ENCODE data around the gene CD82. TPM values are rescaled to one million over a fixed set of nuclear protein-coding genes. Genes with fewer than 3 reads are reported as not detected.
"Not testable (repeated sequence)": the region's sequence is repeated elsewhere in the genome, so short reads cannot be mapped to it uniquely, and the experiment has no call there.

CD82 gene
- total RNA-seq, 1 donor = 22.0 TPM

GRCh38 chr11:44627911-44628729 is 62.7 kb downstream of the CD82 start:
- Histone ChIP-seq H3K4me3 (ENCODE audit: low read length) (no peak overlapping the region), H3K4me1 (ENCODE audit: insufficient read depth, low read length) (peaks cover 21% of the 10 kb centered on the region), H3K27me3 (ENCODE audit: insufficient read depth, low read length) (no peaks in the 10 kb centered on the region)

GRCh38 chr11:44628730-44629700 is 63.6 kb downstream of the CD82 start:
- Histone ChIP-seq H3K4me1 (ENCODE audit: insufficient read depth, low read length) (peaks cover 13% of the 10 kb centered on the region), H3K27me3 (ENCODE audit: insufficient read depth, low read length) (no peaks in the 10 kb centered on the region), H3K9me3 (ENCODE audit: low read depth, low read length) (no peaks in the 10 kb centered on the region), H3K4me3 (ENCODE audit: low read length) (no peak overlapping the region)

More at GRCh38 chr11:44627911-44628729, 62.7 kb downstream of the CD82 start:
- H3K9me3 ChIP-seq (ENCODE audit: low read depth, low read length) = no peaks in the 10 kb centered on the region

- Histone ChIP-seq H3K9me3 (ENCODE audit: low read depth, low read length) (no peaks in the 10 kb centered on the region), H3K4me3 (ENCODE audit: low read length) (no peak overlapping the region), H3K4me1 (ENCODE audit: insufficient read depth, low read length) (peaks cover 13% of the 10 kb centered on the region), H3K27me3 (ENCODE audit: insufficient read depth, low read length) (no peaks in the 10 kb centered on the region)
These were observed 64.4 kb downstream of the CD82 start for GRCh38 chr11:44629732-44630345.

DNA sequence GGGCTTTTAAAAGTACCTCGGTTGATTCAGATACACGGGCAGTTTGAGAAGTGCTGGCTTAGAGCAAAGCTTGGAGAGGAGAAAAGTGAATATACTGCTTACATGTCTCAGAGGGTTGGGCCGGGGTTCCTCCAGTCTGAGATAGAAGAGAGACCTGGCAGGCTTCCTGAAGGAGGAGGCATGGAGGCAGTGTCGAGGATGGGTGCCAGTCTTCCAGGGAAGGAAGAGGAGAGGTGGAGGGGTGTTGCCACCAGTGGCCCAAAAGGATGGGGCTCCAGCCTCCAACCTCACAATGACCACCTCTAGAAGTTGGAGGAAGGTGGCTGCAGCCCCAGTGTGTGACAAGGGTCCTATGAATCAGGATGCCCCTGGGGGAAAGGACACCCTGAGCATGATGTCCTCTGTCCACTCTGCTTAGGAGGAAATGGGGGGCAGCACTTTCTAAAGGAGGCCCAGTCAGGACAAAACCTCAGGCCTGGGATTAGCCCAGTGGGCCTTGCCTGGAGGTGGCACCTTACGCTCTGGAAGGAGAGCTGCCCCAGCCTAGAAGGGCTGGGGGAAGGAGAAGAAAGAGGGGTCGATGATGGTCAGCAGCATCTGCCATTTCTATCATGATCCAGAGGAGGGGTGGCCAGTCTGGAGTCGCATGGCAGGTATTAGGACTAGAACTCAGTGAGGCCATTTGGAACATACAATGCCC is 65.2 kb downstream of the CD82 start:
- H3K27me3 ChIP-seq (ENCODE audit: insufficient read depth, low read length) = no peaks in the 10 kb centered on the region
- peaks cover 7% of the 10 kb centered on the region for H3K4me1 ChIP-seq (ENCODE audit: insufficient read depth, low read length)
- no peak overlapping the region for H3K4me3 ChIP-seq (ENCODE audit: low read length)
- no peaks in the 10 kb centered on the region for H3K9me3 ChIP-seq (ENCODE audit: low read depth, low read length)

DNA sequence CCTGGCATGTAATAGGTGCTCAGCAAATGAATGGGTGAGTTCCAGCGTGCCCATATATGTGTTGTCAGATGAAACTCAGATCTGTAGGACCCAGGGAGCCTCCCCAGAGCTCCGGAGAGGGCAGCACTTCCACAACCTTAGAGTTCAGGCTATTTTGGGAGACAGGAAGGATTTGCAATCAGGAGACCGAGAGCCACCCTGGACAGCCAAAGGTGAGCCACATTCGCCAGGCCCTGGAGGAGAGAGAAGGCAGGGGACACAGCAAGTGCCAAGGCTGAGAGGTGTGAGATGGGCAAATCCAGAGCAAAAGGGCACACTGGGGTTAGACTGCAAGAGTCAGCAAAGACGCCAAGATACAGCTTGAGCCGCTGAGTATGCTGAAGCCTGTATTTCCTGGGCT is 66.4 kb downstream of the CD82 start:
- Histone ChIP-seq H3K27me3 (ENCODE audit: insufficient read depth, low read length) (no peaks in the 10 kb centered on the region), H3K4me3 (ENCODE audit: low read length) (no peak overlapping the region), H3K4me1 (ENCODE audit: insufficient read depth, low read length) (peaks cover 3% of the 10 kb centered on the region), H3K9me3 (ENCODE audit: low read depth, low read length) (no peaks in the 10 kb centered on the region)

DNA sequence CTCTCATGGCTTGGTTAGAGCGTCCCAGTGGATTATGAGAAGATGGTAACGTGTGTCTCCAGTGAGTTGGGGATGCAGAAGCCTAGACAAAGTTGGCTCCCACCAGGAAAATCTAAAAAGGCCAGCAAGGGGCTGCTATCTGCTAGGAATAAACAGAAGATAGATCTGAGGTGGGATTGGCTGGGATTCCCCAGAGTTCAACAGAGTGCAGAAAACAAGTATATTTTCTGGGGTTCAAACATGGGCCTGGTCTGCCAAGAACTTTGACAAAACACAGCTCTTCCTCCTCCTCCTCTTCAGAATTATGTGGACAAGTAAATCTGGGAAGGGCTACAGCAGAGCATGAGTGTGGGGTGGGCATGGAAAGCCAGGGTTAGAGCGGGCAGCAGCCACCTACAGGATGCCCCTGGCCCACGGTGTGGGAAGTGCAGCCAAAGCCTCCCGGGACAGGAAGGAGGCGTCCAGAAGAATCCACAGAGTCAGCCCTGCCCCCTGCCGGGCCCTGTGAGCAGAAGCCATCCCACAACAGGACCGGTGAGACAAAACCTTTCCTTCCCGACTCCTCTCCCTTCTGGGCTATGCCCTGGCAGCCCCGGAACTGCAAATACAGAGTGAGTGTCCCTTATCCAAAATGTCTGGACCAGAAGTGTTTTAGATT is 67.1 kb downstream of the CD82 start:
- Histone ChIP-seq H3K9me3 (ENCODE audit: low read depth, low read length) (no peaks in the 10 kb centered on the region), H3K27me3 (ENCODE audit: insufficient read depth, low read length) (no peaks in the 10 kb centered on the region), H3K4me1 (ENCODE audit: insufficient read depth, low read length) (peaks cover 8% of the 10 kb centered on the region), H3K4me3 (ENCODE audit: low read length) (no peak overlapping the region)

- no peaks in the 10 kb centered on the region for H3K27me3 ChIP-seq (ENCODE audit: insufficient read depth, low read length)
- no peaks in the 10 kb centered on the region for H3K9me3 ChIP-seq (ENCODE audit: low read depth, low read length)
- no peak overlapping the region for H3K4me3 ChIP-seq (ENCODE audit: low read length)
- H3K4me1 ChIP-seq (ENCODE audit: insufficient read depth, low read length) = peaks cover 16% of the 10 kb centered on the region
These were observed 68.2 kb downstream of the CD82 start for GRCh38 chr11:44633641-44634040.

GRCh38 chr11:44634401-44635281 is 69.2 kb downstream of the CD82 start:
- Histone ChIP-seq H3K27me3 (ENCODE audit: insufficient read depth, low read length) (no peaks in the 10 kb centered on the region), H3K4me1 (ENCODE audit: insufficient read depth, low read length) (peaks cover 18% of the 10 kb centered on the region), H3K9me3 (ENCODE audit: low read depth, low read length) (no peaks in the 10 kb centered on the region), H3K4me3 (ENCODE audit: low read length) (no peak overlapping the region)

DNA sequence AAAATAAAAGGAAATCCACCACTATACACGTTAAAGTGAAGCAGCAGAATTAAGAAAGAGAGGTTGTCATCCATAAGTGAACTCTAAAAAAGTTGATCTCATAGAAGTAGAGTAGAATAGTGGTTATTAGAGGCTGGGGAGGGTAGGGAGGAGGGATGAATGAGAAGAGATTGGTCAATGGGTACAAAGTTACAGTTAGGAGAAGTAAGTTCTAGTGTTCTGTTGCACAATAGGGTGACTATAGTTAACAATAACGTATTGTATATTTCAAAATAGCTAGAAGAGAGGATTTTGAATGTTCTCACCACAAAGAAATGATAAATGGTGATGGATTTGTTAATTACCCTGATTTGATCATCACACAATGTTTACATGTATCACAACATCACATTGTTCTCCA is 72.0 kb downstream of the CD82 start:
- Histone ChIP-seq H3K27me3 (ENCODE audit: insufficient read depth, low read length) (no peaks in the 10 kb centered on the region), H3K4me1 (ENCODE audit: insufficient read depth, low read length) (peaks cover 18% of the 10 kb centered on the region), H3K9me3 (ENCODE audit: low read depth, low read length) (peaks cover 3% of the 10 kb centered on the region), H3K4me3 (ENCODE audit: low read length) (no peak overlapping the region)

GRCh38 chr11:44638032-44638431 is 72.6 kb downstream of the CD82 start:
- Histone ChIP-seq H3K4me3 (ENCODE audit: low read length) (no peak overlapping the region), H3K9me3 (ENCODE audit: low read depth, low read length) (peaks cover 8% of the 10 kb centered on the region), H3K27me3 (ENCODE audit: insufficient read depth, low read length) (no peaks in the 10 kb centered on the region), H3K4me1 (ENCODE audit: insufficient read depth, low read length) (peaks cover 18% of the 10 kb centered on the region)

- Histone ChIP-seq H3K9me3 (ENCODE audit: low read depth, low read length) (peaks cover 22% of the 10 kb centered on the region), H3K4me1 (ENCODE audit: insufficient read depth, low read length) (peaks cover 4% of the 10 kb centered on the region), H3K4me3 (ENCODE audit: low read length) (no peak overlapping the region), H3K27me3 (ENCODE audit: insufficient read depth, low read length) (peaks cover 10% of the 10 kb centered on the region)
These were observed 77.8 kb downstream of the CD82 start for GRCh38 chr11:44643217-44643616.

DNA sequence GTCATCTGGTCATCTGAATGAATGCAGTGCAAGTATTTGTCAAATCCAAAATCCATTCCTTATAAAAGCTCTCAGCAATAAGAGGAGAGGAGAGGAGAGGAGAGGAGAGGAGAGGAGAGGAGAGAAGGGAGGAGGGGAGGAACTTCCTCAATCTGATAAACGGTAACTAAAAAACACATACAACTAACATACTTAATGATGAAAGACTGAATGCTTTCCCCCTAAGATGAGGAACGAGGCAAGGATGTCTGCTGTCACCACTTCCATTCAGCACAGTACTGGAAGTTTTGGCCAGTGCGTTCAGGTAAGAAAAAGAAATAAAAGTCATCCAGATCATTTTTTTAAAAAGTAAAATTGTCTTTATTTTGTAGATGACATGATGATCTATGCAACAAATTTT is 80.4 kb downstream of the CD82 start:
- Histone ChIP-seq H3K4me3 (ENCODE audit: low read length) (no peak overlapping the region), H3K9me3 (ENCODE audit: low read depth, low read length) (peaks cover 22% of the 10 kb centered on the region), H3K4me1 (ENCODE audit: insufficient read depth, low read length) (no peaks in the 10 kb centered on the region), H3K27me3 (ENCODE audit: insufficient read depth, low read length) (peaks cover 10% of the 10 kb centered on the region)

GRCh38 chr11:44647255-44647955 is 81.9 kb downstream of the CD82 start:
- not testable (repeated sequence) for H3K4me3 ChIP-seq (ENCODE audit: low read length); H3K4me1 ChIP-seq (ENCODE audit: insufficient read depth, low read length); H3K27me3 ChIP-seq (ENCODE audit: insufficient read depth, low read length)
- peaks cover 21% of the 10 kb centered on the region for H3K9me3 ChIP-seq (ENCODE audit: low read depth, low read length)

Measured in mononuclear cell (primary cell).